WTC11 (cell line): ENCODE measurements around the gene CCSER1. TPM values are rescaled to one million over a fixed set of nuclear protein-coding genes. Genes with fewer than 3 reads are reported as not detected.

Experiments
- ATAC-seq: fragments of 200-7000 bp; cut with Tn5 transposase; 2 replicates; pipeline ENCODE4 v1.10.0; 2021; ENCODE audit warnings: mild to moderate bottlenecking, moderate library complexity
- CTCF ChIA-PET: fragments of 300-600 bp; sonication (Branson Sonifier 250); formaldehyde crosslinking; loops from one replicate; lab custom pipeline; 2021; ENCODE audit warnings: antibody characterized with exemption; lab: Charles Lee
- POLR2A ChIA-PET: fragments of 350-600 bp; sonication (Branson Sonifier 250); formaldehyde crosslinking; loops from one replicate; lab custom pipeline; 2021; ENCODE audit warnings: antibody characterized with exemption; lab: Charles Lee
- DNase-seq: peaks from one replicate; pipeline ENCODE4 v3.0.0; 2021; ENCODE audit warnings: low spot score
- H3K27ac Mint-ChIP-seq: 2 replicates; pipeline ENCODE4 v1.8.0; 2021; ENCODE audit warnings: mixed read lengths
- H3K27me3 Mint-ChIP-seq: 2 replicates; pipeline ENCODE4 v1.8.0; 2021; ENCODE audit warnings: low read depth, mild to moderate bottlenecking, moderate library complexity, mixed read lengths
- H3K36me3 Mint-ChIP-seq: 2 replicates; pipeline ENCODE4 v1.8.0; 2021; ENCODE audit warnings: mixed read lengths
- H3K4me1 Mint-ChIP-seq: 2 replicates; pipeline ENCODE4 v1.8.0; 2022; ENCODE audit warnings: mixed read lengths
- H3K4me3 Mint-ChIP-seq: 2 replicates; pipeline ENCODE4 v1.8.0; 2021; ENCODE audit warnings: mild to moderate bottlenecking, moderate library complexity, mixed read lengths
- H3K9me3 Mint-ChIP-seq: 2 replicates; pipeline ENCODE4 v1.8.0; 2021; ENCODE audit warnings: mixed read lengths
- ELF4 ChIP-seq: sonication (generic); formaldehyde crosslinking; IDR thresholded peaks from 2 replicates; pipeline ENCODE4 v1.8.1; 2022; ENCODE audit warnings: low read depth, mild to moderate bottlenecking, moderate library complexity, missing genetic modification reagents
- EMX1 ChIP-seq: fragments of 250-450 bp; sonication (Bioruptor Pico); IDR thresholded peaks from 2 replicates; pipeline ENCODE4 v1.8.0; 2021; ENCODE audit warnings: mild to moderate bottlenecking
- ESRRA ChIP-seq: sonication (generic); formaldehyde crosslinking; IDR thresholded peaks from 2 replicates; pipeline ENCODE4 v1.8.1; 2022; ENCODE audit warnings: mild to moderate bottlenecking, missing genetic modification reagents, borderline replicate concordance
- FOXP1 ChIP-seq: sonication (generic); formaldehyde crosslinking; IDR thresholded peaks from 2 replicates; pipeline ENCODE4 v1.8.0; 2022; ENCODE audit warnings: missing genetic modification reagents, mild to moderate bottlenecking, moderate library complexity, borderline replicate concordance
- GRHL2 ChIP-seq: fragments of 250-450 bp; sonication (Bioruptor Pico); IDR thresholded peaks from 2 replicates; pipeline ENCODE4 v1.8.0; 2022; ENCODE audit warnings: mild to moderate bottlenecking, moderate library complexity; ENCODE audit not compliant: insufficient replicate concordance, severe bottlenecking
- HMGA2 ChIP-seq: fragments of 250-450 bp; sonication (Bioruptor Pico); IDR thresholded peaks from 2 replicates; pipeline ENCODE4 v1.4.0; 2021; ENCODE audit warnings: mild to moderate bottlenecking, moderate library complexity
- KAT7 ChIP-seq: sonication (generic); formaldehyde crosslinking; IDR thresholded peaks from 2 replicates; pipeline ENCODE4 v1.8.1; 2023; ENCODE audit warnings: missing genetic modification reagents, mild to moderate bottlenecking, borderline replicate concordance
- MXD4 ChIP-seq: fragments of 250-450 bp; sonication (Bioruptor Pico); IDR thresholded peaks from 2 replicates; pipeline ENCODE4 v1.8.0; 2021; ENCODE audit warnings: mild to moderate bottlenecking, moderate library complexity, borderline replicate concordance
- NFATC4 ChIP-seq: fragments of 250-450 bp; sonication (Bioruptor Pico); IDR thresholded peaks from 2 replicates; pipeline ENCODE4 v1.9.0; 2021; ENCODE audit warnings: mild to moderate bottlenecking
- NR2C2 ChIP-seq: sonication (generic); formaldehyde crosslinking; IDR thresholded peaks from 2 replicates; pipeline ENCODE4 v1.8.0; 2022; ENCODE audit warnings: mild to moderate bottlenecking, missing genetic modification reagents
- PRRX2 ChIP-seq: fragments of 250-450 bp; sonication (Bioruptor Pico); IDR thresholded peaks from 2 replicates; pipeline ENCODE4 v1.8.0; 2021; ENCODE audit warnings: mild to moderate bottlenecking
- RORB ChIP-seq: fragments of 250-450 bp; sonication (Bioruptor Pico); IDR thresholded peaks from 2 replicates; pipeline ENCODE4 v1.9.0; 2021; ENCODE audit warnings: mild to moderate bottlenecking
- SMAD4 ChIP-seq: sonication (generic); formaldehyde crosslinking; IDR thresholded peaks from 2 replicates; pipeline ENCODE4 v1.8.0; 2022; ENCODE audit warnings: mild to moderate bottlenecking, missing genetic modification reagents
- ZNF263 ChIP-seq: sonication (generic); formaldehyde crosslinking; IDR thresholded peaks from 2 replicates; pipeline ENCODE4 v1.8.1; 2022; ENCODE audit warnings: low read depth, mild to moderate bottlenecking, moderate library complexity, missing genetic modification reagents
- total RNA-seq: library from RNA; stranded (reverse); gene quantifications from 3 replicates; pipeline ENCODE4 v1.2.3, GENCODE V29; 2021
- TF ChIP-seq, protein P1 (sequence below): fragments of 200-600 bp; IDR thresholded peaks from 2 replicates; pipeline ENCODE4 v1.8.0; 2022; ENCODE audit warnings: antibody characterized with exemption
- TF ChIP-seq, protein P2 (sequence below): sonication (generic); formaldehyde crosslinking; conservative IDR thresholded peaks from 2 replicates; pipeline ENCODE4 v1.8.1; 2022; ENCODE audit warnings: mild to moderate bottlenecking, missing genetic modification reagents
- TF ChIP-seq, protein P3 (sequence below): sonication (generic); formaldehyde crosslinking; IDR thresholded peaks from 2 replicates; pipeline ENCODE4 v1.8.1; 2023; ENCODE audit warnings: mild to moderate bottlenecking, moderate library complexity, missing genetic modification reagents
- TF ChIP-seq, protein P4 (sequence below): fragments of 250-450 bp; sonication (Bioruptor Pico); IDR thresholded peaks from 2 replicates; pipeline ENCODE4 v1.9.0; 2021; ENCODE audit warnings: mild to moderate bottlenecking, borderline replicate concordance
- TF ChIP-seq, protein P5 (sequence below): sonication (generic); formaldehyde crosslinking; IDR thresholded peaks from 2 replicates; pipeline ENCODE4 v1.8.1; 2023; ENCODE audit warnings: mild to moderate bottlenecking, missing genetic modification reagents
- TF ChIP-seq, protein P6 (sequence below): fragments of 250-450 bp; sonication (Bioruptor Pico); IDR thresholded peaks from 2 replicates; pipeline ENCODE4 v2.1.2; 2022; ENCODE audit warnings: mild to moderate bottlenecking, moderate library complexity
- TF ChIP-seq, protein P7 (sequence below): sonication (generic); formaldehyde crosslinking; IDR thresholded peaks from 2 replicates; pipeline ENCODE4 v1.8.1; 2023; ENCODE audit warnings: mild to moderate bottlenecking, missing genetic modification reagents

The CCSER1 gene
- total RNA-seq, 1 experiment from 2014 or later: 0.87 TPM

DNA sequence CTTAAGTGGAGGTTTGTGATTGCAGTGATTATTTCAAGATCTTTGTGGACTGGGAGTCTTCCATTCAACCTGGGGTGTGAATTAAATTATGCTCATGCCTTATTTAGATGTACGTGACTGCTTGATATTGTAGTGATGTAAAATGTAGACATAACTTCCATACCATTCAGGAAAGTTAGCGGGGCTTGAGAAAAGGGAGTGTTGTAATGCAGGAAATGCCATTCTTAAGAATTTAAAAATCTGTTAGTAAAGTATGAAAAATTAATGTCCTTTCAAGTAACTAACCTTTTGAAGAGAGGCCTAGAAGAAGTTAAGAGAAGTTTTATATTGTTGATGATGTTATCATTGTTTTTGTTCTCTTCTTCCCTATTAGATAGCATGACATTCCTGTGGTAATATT, 318.2 kb downstream of the CCSER1 start (continued):
- TF ChIP-seq, protein P1, sequence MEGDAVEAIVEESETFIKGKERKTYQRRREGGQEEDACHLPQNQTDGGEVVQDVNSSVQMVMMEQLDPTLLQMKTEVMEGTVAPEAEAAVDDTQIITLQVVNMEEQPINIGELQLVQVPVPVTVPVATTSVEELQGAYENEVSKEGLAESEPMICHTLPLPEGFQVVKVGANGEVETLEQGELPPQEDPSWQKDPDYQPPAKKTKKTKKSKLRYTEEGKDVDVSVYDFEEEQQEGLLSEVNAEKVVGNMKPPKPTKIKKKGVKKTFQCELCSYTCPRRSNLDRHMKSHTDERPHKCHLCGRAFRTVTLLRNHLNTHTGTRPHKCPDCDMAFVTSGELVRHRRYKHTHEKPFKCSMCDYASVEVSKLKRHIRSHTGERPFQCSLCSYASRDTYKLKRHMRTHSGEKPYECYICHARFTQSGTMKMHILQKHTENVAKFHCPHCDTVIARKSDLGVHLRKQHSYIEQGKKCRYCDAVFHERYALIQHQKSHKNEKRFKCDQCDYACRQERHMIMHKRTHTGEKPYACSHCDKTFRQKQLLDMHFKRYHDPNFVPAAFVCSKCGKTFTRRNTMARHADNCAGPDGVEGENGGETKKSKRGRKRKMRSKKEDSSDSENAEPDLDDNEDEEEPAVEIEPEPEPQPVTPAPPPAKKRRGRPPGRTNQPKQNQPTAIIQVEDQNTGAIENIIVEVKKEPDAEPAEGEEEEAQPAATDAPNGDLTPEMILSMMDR: no peak

DNA sequence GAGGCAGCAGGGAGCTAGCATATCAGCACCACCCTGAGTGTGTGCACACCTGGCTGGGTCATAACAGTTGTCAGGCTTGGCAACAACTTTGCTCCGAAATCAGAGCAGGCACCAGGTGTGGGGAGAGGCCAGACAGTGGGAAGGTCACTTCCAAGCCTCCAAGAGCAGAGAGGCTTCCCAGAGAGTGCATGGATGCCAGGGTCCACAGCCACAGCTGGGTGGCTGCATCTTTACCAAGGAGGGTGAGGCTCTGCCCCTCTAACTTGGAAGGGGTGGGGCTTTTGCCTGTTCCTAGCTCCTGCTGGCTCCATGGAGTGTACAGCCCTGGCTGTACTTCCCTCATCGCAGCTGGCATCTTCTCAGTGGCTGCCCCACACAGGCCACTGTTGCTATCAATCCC, 322.4 kb downstream of the CCSER1 start:
- no peaks in the 10 kb centered on the region for H3K4me1 Mint-ChIP-seq
- ChIA-PET CTCF (no interaction called here), POLR2A (no interaction called here)
- no peak for ATAC-seq
- no peaks in the 10 kb centered on the region for H3K36me3 Mint-ChIP-seq
- H3K9me3 Mint-ChIP-seq: peaks cover 12% of the 10 kb centered on the region
- H3K4me3 Mint-ChIP-seq: no peak overlapping the region
- DNase-seq: no peak
- H3K27me3 Mint-ChIP-seq: no peaks in the 10 kb centered on the region; the same call in 1 of the 2 replicates
- no peak for TF ChIP-seq ESRRA (CRISPR knock-in tag)
- no peak for TF ChIP-seq FOXP1 (CRISPR knock-in tag)
- no peak for TF ChIP-seq ELF4
- TF ChIP-seq NFATC4 (CRISPR knock-in tag): no peak
- no peak for TF ChIP-seq EMX1 (CRISPR knock-in tag)
- no peak for TF ChIP-seq MXD4
- TF ChIP-seq, protein P2, sequence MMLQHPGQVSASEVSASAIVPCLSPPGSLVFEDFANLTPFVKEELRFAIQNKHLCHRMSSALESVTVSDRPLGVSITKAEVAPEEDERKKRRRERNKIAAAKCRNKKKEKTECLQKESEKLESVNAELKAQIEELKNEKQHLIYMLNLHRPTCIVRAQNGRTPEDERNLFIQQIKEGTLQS (CRISPR knock-in tag): no peak
- no peak for TF ChIP-seq SMAD4 (CRISPR knock-in tag)
- TF ChIP-seq NR2C2: no peak
- TF ChIP-seq, protein P3, sequence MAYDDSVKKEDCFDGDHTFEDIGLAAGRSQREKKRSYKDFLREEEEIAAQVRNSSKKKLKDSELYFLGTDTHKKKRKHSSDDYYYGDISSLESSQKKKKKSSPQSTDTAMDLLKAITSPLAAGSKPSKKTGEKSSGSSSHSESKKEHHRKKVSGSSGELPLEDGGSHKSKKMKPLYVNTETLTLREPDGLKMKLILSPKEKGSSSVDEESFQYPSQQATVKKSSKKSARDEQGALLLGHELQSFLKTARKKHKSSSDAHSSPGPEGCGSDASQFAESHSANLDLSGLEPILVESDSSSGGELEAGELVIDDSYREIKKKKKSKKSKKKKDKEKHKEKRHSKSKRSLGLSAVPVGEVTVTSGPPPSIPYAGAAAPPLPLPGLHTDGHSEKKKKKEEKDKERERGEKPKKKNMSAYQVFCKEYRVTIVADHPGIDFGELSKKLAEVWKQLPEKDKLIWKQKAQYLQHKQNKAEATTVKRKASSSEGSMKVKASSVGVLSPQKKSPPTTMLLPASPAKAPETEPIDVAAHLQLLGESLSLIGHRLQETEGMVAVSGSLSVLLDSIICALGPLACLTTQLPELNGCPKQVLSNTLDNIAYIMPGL: no peak
- TF ChIP-seq, protein P4, sequence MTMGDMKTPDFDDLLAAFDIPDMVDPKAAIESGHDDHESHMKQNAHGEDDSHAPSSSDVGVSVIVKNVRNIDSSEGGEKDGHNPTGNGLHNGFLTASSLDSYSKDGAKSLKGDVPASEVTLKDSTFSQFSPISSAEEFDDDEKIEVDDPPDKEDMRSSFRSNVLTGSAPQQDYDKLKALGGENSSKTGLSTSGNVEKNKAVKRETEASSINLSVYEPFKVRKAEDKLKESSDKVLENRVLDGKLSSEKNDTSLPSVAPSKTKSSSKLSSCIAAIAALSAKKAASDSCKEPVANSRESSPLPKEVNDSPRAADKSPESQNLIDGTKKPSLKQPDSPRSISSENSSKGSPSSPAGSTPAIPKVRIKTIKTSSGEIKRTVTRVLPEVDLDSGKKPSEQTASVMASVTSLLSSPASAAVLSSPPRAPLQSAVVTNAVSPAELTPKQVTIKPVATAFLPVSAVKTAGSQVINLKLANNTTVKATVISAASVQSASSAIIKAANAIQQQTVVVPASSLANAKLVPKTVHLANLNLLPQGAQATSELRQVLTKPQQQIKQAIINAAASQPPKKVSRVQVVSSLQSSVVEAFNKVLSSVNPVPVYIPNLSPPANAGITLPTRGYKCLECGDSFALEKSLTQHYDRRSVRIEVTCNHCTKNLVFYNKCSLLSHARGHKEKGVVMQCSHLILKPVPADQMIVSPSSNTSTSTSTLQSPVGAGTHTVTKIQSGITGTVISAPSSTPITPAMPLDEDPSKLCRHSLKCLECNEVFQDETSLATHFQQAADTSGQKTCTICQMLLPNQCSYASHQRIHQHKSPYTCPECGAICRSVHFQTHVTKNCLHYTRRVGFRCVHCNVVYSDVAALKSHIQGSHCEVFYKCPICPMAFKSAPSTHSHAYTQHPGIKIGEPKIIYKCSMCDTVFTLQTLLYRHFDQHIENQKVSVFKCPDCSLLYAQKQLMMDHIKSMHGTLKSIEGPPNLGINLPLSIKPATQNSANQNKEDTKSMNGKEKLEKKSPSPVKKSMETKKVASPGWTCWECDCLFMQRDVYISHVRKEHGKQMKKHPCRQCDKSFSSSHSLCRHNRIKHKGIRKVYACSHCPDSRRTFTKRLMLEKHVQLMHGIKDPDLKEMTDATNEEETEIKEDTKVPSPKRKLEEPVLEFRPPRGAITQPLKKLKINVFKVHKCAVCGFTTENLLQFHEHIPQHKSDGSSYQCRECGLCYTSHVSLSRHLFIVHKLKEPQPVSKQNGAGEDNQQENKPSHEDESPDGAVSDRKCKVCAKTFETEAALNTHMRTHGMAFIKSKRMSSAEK (CRISPR knock-in tag): no peak
- TF ChIP-seq, protein P5, sequence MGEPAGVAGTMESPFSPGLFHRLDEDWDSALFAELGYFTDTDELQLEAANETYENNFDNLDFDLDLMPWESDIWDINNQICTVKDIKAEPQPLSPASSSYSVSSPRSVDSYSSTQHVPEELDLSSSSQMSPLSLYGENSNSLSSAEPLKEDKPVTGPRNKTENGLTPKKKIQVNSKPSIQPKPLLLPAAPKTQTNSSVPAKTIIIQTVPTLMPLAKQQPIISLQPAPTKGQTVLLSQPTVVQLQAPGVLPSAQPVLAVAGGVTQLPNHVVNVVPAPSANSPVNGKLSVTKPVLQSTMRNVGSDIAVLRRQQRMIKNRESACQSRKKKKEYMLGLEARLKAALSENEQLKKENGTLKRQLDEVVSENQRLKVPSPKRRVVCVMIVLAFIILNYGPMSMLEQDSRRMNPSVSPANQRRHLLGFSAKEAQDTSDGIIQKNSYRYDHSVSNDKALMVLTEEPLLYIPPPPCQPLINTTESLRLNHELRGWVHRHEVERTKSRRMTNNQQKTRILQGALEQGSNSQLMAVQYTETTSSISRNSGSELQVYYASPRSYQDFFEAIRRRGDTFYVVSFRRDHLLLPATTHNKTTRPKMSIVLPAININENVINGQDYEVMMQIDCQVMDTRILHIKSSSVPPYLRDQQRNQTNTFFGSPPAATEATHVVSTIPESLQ (CRISPR knock-in tag): no peak
- TF ChIP-seq, protein P6, sequence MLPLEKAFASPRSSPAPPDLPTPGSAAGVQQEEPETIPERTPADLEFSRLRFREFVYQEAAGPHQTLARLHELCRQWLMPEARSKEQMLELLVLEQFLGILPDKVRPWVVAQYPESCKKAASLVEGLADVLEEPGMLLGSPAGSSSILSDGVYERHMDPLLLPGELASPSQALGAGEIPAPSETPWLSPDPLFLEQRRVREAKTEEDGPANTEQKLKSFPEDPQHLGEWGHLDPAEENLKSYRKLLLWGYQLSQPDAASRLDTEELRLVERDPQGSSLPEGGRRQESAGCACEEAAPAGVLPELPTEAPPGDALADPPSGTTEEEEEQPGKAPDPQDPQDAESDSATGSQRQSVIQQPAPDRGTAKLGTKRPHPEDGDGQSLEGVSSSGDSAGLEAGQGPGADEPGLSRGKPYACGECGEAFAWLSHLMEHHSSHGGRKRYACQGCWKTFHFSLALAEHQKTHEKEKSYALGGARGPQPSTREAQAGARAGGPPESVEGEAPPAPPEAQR: no peak
- TF ChIP-seq KAT7 (CRISPR knock-in tag): no peak
- no peak for TF ChIP-seq HMGA2 (CRISPR knock-in tag)
- TF ChIP-seq PRRX2 (CRISPR knock-in tag): no peak
- no peak for TF ChIP-seq ZNF263 (CRISPR knock-in tag)
- TF ChIP-seq GRHL2: no peak
- TF ChIP-seq, protein P7, sequence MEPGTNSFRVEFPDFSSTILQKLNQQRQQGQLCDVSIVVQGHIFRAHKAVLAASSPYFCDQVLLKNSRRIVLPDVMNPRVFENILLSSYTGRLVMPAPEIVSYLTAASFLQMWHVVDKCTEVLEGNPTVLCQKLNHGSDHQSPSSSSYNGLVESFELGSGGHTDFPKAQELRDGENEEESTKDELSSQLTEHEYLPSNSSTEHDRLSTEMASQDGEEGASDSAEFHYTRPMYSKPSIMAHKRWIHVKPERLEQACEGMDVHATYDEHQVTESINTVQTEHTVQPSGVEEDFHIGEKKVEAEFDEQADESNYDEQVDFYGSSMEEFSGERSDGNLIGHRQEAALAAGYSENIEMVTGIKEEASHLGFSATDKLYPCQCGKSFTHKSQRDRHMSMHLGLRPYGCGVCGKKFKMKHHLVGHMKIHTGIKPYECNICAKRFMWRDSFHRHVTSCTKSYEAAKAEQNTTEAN (CRISPR knock-in tag): no peak
- no peak for TF ChIP-seq RORB (CRISPR knock-in tag)
- H3K27ac Mint-ChIP-seq: no peak overlapping the region
